Keratinocyte (primary cell): ENCODE measurements around the gene MTRR.

Source experiments
- EZH2 ChIP-seq: IDR thresholded peaks from one replicate; pipeline ENCODE4 v1.6.1; 2012; ENCODE audit warnings: inconsistent platforms, mild to moderate bottlenecking, low read length, moderate library complexity
- TF ChIP-seq, protein P1 (sequence below), 3 experiments: IDR thresholded peaks in 1 of 3; conservative IDR thresholded peaks in 1 of 3; optimal IDR thresholded peaks in 1 of 3; 2 replicates in 2 of 3; 3 replicates in 1 of 3; pipeline versions ENCODE3 to v1.5.1; 2011; ENCODE audit warnings: low read length in 3 of 3, mild to moderate bottlenecking in 3 of 3, moderate library complexity in 2 of 3, control low read depth in 1 of 3, inconsistent platforms in 1 of 3; ENCODE audit not compliant: insufficient read depth in 2 of 3; ENCODE audit errors: extremely low read depth in 1 of 3

DNA sequence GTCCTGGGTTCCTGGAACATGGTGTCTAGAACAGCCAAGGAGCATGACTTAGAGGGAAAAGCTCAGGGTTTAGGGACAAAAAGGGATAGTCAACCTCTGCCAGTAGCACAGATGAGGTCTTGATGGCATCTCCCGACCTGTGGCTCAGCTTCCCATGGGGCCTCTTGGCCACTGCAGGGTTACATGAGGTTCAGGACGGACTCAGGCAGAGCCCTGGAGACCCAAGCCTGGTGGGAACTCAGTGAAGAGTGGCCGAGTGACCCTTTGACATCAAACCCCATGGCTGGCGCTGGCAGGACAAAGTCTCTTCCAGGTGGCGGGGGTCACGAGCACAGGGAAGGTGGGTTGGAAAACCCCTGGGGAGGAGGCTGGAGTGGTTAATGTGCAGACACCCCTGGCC lies 57.8 kb downstream of the MTRR start:
- TF ChIP-seq, protein P1, sequence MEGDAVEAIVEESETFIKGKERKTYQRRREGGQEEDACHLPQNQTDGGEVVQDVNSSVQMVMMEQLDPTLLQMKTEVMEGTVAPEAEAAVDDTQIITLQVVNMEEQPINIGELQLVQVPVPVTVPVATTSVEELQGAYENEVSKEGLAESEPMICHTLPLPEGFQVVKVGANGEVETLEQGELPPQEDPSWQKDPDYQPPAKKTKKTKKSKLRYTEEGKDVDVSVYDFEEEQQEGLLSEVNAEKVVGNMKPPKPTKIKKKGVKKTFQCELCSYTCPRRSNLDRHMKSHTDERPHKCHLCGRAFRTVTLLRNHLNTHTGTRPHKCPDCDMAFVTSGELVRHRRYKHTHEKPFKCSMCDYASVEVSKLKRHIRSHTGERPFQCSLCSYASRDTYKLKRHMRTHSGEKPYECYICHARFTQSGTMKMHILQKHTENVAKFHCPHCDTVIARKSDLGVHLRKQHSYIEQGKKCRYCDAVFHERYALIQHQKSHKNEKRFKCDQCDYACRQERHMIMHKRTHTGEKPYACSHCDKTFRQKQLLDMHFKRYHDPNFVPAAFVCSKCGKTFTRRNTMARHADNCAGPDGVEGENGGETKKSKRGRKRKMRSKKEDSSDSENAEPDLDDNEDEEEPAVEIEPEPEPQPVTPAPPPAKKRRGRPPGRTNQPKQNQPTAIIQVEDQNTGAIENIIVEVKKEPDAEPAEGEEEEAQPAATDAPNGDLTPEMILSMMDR (optimal IDR thresholded peaks at IDR 0.05 in 1 of 3, IDR thresholded peaks at IDR 0.05 in 1 of 3, conservative IDR thresholded peaks at IDR 0.05 in 1 of 3; ENCODE audit: extremely low read depth in 1 of 3, insufficient read depth in 2 of 3, low read length in 3 of 3) = no peak
- TF ChIP-seq EZH2 = no peak
